ENCODE data around the gene RHEBL1. TPM values are rescaled to one million over a fixed set of nuclear protein-coding genes. Genes with fewer than 3 reads are reported as not detected.
A peak's percentile ranks its signal among the peaks of the same experiment; 100 is the strongest.

Gene RHEBL1
- total RNA-seq, 2 donors from 2014 or later = 1.1 to 2.3 TPM

DNA sequence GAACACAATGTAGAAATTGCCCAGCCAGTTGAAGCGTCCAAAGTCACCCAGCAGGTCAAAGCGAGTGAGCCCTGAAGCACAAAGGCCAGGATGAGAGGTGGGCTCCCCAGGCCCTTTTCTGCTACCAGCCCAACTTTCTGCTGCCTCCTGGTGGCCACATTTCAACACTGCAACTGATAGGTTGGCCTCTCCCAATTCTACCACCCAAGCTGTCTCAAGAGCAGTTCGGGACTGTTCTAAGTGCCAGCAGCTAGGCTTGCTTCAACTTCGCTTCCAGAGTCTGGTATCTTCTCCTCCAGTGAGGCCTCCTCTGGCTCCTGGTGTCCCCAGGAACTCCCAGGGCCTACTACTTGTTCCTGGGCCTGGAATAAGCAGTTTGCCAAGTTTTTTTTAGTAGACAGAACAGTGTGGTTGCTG, 28.3 kb upstream of the RHEBL1 start:
- Histone ChIP-seq H3K4me1 (replicated peaks) (no peaks in the 10 kb centered on the region), H3K27ac (no peak overlapping the region), H3K4me3 (no peak overlapping the region), H3K9me3 (no peaks in the 10 kb centered on the region), H3K27me3 (replicated peaks; ENCODE audit: insufficient read depth) (no peaks in the 10 kb centered on the region), H3K36me3 (peaks cover 6 to 23% of the 10 kb centered on the region in 2 donors)
- DNase-seq (ENCODE audit: low spot score) = no peak
- 61% methylated on average over 4 of the region's 4 CpGs for WGBS
- TF ChIP-seq POLR2AphosphoS5 (IDR thresholded peaks at IDR 0.05) = no peak
- no peak for TF ChIP-seq POLR2A (IDR thresholded peaks at IDR 0.05)
- TF ChIP-seq, protein P1, sequence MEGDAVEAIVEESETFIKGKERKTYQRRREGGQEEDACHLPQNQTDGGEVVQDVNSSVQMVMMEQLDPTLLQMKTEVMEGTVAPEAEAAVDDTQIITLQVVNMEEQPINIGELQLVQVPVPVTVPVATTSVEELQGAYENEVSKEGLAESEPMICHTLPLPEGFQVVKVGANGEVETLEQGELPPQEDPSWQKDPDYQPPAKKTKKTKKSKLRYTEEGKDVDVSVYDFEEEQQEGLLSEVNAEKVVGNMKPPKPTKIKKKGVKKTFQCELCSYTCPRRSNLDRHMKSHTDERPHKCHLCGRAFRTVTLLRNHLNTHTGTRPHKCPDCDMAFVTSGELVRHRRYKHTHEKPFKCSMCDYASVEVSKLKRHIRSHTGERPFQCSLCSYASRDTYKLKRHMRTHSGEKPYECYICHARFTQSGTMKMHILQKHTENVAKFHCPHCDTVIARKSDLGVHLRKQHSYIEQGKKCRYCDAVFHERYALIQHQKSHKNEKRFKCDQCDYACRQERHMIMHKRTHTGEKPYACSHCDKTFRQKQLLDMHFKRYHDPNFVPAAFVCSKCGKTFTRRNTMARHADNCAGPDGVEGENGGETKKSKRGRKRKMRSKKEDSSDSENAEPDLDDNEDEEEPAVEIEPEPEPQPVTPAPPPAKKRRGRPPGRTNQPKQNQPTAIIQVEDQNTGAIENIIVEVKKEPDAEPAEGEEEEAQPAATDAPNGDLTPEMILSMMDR (IDR thresholded peaks at IDR 0.05) = peak in 3 of 4 experiments; percentile 49 to 62 (median 53)
- intact Hi-C loops (cut with DNase I) = no loop called here

DNA sequence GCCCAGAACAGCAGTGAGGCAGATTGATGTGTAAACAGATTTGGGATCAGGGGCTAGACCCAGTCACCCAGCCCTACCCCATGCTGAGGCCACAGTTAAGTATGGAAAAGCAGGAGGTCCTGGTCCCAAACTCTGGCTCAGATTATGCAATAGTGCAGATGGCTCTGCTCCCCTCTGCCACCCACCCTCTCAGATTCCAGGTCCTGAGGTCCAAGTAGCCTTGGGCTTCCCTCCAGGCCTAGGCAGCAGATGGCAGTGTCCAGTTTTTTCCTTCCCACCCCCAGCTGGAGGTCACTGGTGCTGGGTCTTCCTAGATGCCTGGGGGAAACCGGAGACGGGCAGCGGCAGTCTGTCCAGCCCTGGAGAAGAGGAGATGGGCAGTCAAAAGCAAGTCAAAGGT, 27.6 kb upstream of the RHEBL1 start:
- no peak for DNase-seq (ENCODE audit: low spot score)
- Histone ChIP-seq H3K4me3 (no peak overlapping the region), H3K27me3 (replicated peaks; ENCODE audit: insufficient read depth) (peaks cover 6% of the 10 kb centered on the region), H3K27ac (no peak overlapping the region), H3K4me1 (replicated peaks) (no peaks in the 10 kb centered on the region), H3K36me3 (peaks cover 6 to 18% of the 10 kb centered on the region in 2 donors), H3K9me3 (no peaks in the 10 kb centered on the region)
- intact Hi-C loops (cut with DNase I) = no loop called here
- 93% methylated on average over 3 of the region's 3 CpGs for WGBS
- TF ChIP-seq POLR2A (IDR thresholded peaks at IDR 0.05) = no peak
- TF ChIP-seq, protein P1 (IDR thresholded peaks at IDR 0.05) = no peak
- TF ChIP-seq POLR2AphosphoS5 (IDR thresholded peaks at IDR 0.05) = no peak

DNA sequence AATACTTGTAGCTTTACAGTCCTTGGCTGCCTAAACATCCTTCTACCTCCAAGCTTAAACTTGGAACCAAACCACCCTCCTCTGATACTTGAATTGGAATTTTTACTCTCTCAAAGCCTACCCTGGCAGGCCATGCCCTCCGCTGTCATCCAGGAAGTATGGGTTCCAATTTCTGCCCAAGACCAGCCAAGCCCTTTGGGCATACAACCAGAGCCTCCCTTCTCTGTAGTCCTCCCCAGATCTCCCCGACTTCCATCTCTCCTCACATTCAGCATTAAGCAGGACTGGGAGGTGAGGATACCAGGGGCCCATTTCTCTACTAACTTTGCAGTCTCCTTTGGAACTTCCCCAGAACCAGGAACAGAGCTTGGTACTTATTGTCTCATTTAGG, 25.2 kb upstream of the RHEBL1 start:
- peaks cover 2% of the 10 kb centered on the region for H3K4me1 ChIP-seq (replicated peaks)
- H3K27ac ChIP-seq = no peak overlapping the region
- no peak overlapping the region for H3K4me3 ChIP-seq
- WGBS = 55% methylated on average over 2 of the region's 2 CpGs
- intact Hi-C loops (cut with DNase I) = no loop called here
- DNase-seq (ENCODE audit: low spot score) = no peak
- peaks cover 21% of the 10 kb centered on the region for H3K27me3 ChIP-seq (replicated peaks; ENCODE audit: insufficient read depth)
- TF ChIP-seq, protein P1 (IDR thresholded peaks at IDR 0.05) = no peak
- TF ChIP-seq POLR2AphosphoS5 (IDR thresholded peaks at IDR 0.05) (no peak), POLR2A (IDR thresholded peaks at IDR 0.05) (no peak)
- no peaks in the 10 kb centered on the region for H3K9me3 ChIP-seq
- H3K36me3 ChIP-seq = no peaks in the 10 kb centered on the region

DNA sequence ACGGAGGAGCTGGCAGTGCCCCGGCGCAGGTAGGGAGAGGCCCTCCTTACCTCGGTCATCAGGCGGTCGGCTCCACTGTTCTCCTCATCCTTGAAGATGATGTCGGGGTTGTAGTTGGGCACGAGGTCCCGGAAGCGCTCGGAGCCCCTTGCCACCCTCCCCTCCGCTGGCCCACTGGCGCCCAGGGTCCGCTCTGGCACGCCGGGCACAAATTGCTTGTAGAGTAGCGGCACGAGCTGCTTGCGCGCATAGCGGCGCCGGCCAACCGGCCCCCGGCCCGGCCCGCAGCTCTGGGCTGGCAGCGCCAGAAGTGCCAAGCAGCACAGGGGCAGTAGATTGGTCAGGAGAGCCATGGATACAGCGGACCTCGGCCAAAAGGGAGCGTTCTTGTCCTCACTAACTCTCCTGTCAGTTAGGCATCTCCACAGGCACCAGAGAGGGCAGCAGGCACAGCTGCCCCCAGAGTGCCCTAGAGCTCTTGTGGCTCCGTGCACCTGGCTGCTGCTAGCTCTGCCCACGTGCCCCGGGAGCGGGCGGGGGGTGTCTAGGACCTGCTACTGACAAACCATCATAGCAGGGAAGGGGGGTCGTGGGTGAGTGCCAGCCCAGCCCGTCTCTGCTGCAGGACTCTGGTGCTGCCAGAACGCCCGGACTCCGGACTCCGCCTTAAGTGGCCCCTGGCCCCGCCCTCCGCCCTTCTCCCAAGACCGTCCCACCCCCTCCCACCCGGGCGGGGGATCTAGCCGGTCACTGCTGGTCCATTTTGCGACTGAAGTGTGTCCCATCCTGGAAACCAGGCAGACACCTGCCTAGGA, 24.6 kb upstream of the RHEBL1 start, which contains the start of gene DHH:
Gene DHH (minus strand): TSS at position 642 of the 815 bp plus-strand sequence. CDS start 289 bp downstream, at position 353.
- no peak for TF ChIP-seq POLR2AphosphoS5 (IDR thresholded peaks at IDR 0.05)
- TF ChIP-seq, protein P1 (IDR thresholded peaks at IDR 0.05) = no peak
- TF ChIP-seq POLR2A (IDR thresholded peaks at IDR 0.05) = no peak
- WGBS = 1% methylated on average over 42 of the region's 49 CpGs
- H3K27ac ChIP-seq = no peak within 1 kb of the TSS
- H3K36me3 ChIP-seq = no peaks in the 10 kb centered on the region
- no peak within 1 kb of the TSS for H3K4me3 ChIP-seq
- H3K27me3 ChIP-seq (replicated peaks; ENCODE audit: insufficient read depth) = peaks cover 22% of the 10 kb centered on the region
- DNase-seq (ENCODE audit: low spot score) = no peak
- peaks cover 5% of the 10 kb centered on the region for H3K4me1 ChIP-seq (replicated peaks)
- intact Hi-C loops (cut with DNase I) = no loop called here
- H3K9me3 ChIP-seq = no peaks in the 10 kb centered on the region

DNA sequence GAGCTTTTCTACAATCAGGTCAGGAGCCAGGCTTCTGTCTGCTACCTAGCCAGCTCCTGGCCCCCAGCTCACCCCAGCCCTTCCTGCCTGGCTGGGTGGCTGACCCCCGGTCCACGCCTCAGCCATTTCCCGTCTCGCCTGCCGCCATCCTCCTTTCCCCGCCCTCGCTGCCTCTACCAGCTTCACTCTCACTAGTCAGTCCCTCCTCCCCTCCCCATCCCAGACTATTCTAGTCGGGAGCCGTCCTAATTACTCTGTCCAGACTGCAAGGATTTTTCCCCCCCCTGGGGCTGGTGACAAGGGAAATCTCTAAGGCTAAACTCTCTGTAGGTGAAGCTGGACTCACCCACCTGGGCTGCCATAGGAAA, 24.0 kb upstream of the RHEBL1 start:
- Histone ChIP-seq H3K27me3 (replicated peaks; ENCODE audit: insufficient read depth) (peaks cover 27% of the 10 kb centered on the region), H3K9me3 (no peaks in the 10 kb centered on the region), H3K4me1 (replicated peaks) (peaks cover 5% of the 10 kb centered on the region), H3K27ac (no peak overlapping the region), H3K4me3 (no peak overlapping the region), H3K36me3 (no peaks in the 10 kb centered on the region)
- TF ChIP-seq, protein P1 (IDR thresholded peaks at IDR 0.05) = no peak
- TF ChIP-seq POLR2A (IDR thresholded peaks at IDR 0.05) (no peak), POLR2AphosphoS5 (IDR thresholded peaks at IDR 0.05) (no peak)
- no peak for DNase-seq (ENCODE audit: low spot score)
- 11% methylated on average over 9 of the region's 9 CpGs for WGBS
- intact Hi-C loops (cut with DNase I) = no loop called here

Data from prostate gland (tissue), 2 donors.